Stimulated activated CD4-positive, alpha-beta T cell treated with anti-CD3 and anti-CD28 coated beads, Interleukin-12 subunit alpha, Interleukin-12 subunit beta, amount 100 ng/mL, for 24 hours (primary cell): ENCODE measurements around the gene PDIA2.

Source experiments
- DNase-seq, 2 experiments: peaks; one replicate each; pipeline ENCODE4 v3.0.0-alpha.2; 2020; ENCODE audit warnings: low read depth in 2 of 2

PDIA2 gene

GRCh38 chr16:280552-280951 lies 2.4 kb upstream of the PDIA2 start, which contains the start of gene ARHGDIG:
TSS of gene ARHGDIG (plus strand) at chr16:280591. CDS start at chr16:280681, 90 bp downstream.
- DNase-seq = no peak

- DNase-seq = no peak
These were observed 1.8 kb upstream of the PDIA2 start for GRCh38 chr16:280991-281659.

- DNase-seq = no peak
These were observed 1.2 kb upstream of the PDIA2 start for GRCh38 chr16:281660-282255.

- DNase-seq = no peak
These were observed 473 bp upstream of the PDIA2 start for GRCh38 chr16:282491-282890.

- DNase-seq = no peak
These were observed 1.5 kb downstream of the PDIA2 start for GRCh38 chr16:284204-285120.

- no peak for DNase-seq
These were observed 2.4 kb downstream of the PDIA2 start for GRCh38 chr16:285146-286055.

- DNase-seq = no peak
These were observed 3.7 kb downstream of the PDIA2 start for GRCh38 chr16:286491-287297.

GRCh38 chr16:287298-287811 lies 4.4 kb downstream of the PDIA2 start:
- DNase-seq = no peak

GRCh38 chr16:287981-288920 lies 5.3 kb downstream of the PDIA2 start:
- no peak for DNase-seq

GRCh38 chr16:289395-289997 lies 6.5 kb downstream of the PDIA2 start:
- no peak for DNase-seq

GRCh38 chr16:290015-290680 lies 7.2 kb downstream of the PDIA2 start:
- DNase-seq = no peak

GRCh38 chr16:290681-291405 lies 7.9 kb downstream of the PDIA2 start:
- DNase-seq = no peak

- no peak for DNase-seq
These were observed 8.6 kb downstream of the PDIA2 start for GRCh38 chr16:291539-291938.

- no peak for DNase-seq
These were observed 10.2 kb downstream of the PDIA2 start for GRCh38 chr16:293043-293775.

- no peak for DNase-seq
These were observed 13.3 kb downstream of the PDIA2 start for GRCh38 chr16:296276-296675.

GRCh38 chr16:296806-297510 lies 14.0 kb downstream of the PDIA2 start:
- no peak for DNase-seq
